Prostate gland (tissue), 2 donors: ENCODE measurements around the gene NEDD9. TPM values are rescaled to one million over a fixed set of nuclear protein-coding genes. Genes with fewer than 3 reads are reported as not detected.

Source experiments
- DNase-seq: peaks from one replicate; pipeline ENCODE4 v3.0.0-alpha.2; 2019; ENCODE audit warnings: low spot score
- H3K27ac ChIP-seq, 2 donors: fragments of 200-600 bp; sonication (generic); 2 replicates each; pipeline ENCODE4 v1.5.1; 2017 to 2019
- H3K27me3 ChIP-seq: fragments of 200-600 bp; sonication (generic); replicated peaks from 2 replicates; pipeline ENCODE4 v1.5.1; 2019; ENCODE audit not compliant: insufficient read depth
- H3K36me3 ChIP-seq, 2 donors: fragments of 200-600 bp; sonication (generic); 1 replicate in 1 of 2; 2 replicates in 1 of 2; pipeline versions ENCODE4 v1.5.1 to v1.8.1; 2017 to 2019
- H3K4me1 ChIP-seq: fragments of 200-600 bp; sonication (generic); replicated peaks from 2 replicates; pipeline ENCODE4 v1.5.1; 2019
- H3K4me3 ChIP-seq, 2 donors: fragments of 200-600 bp; sonication (generic); 2 replicates each; pipeline ENCODE4 v1.5.1; 2017 to 2019
- H3K9me3 ChIP-seq: fragments of 200-600 bp; sonication (generic); 2 replicates; pipeline ENCODE4 v1.5.1; 2017
- CTCF ChIP-seq, 4 experiments: fragments of 200-600 bp in 2 of 4; fragments of 450-650 bp in 2 of 4; sonication (generic) in 2 of 4; IDR thresholded peaks; 1 replicate in 3 of 4; 2 replicates in 1 of 4; pipeline ENCODE4 v1.5.1; 2016 to 2019; ENCODE audit warnings: antibody characterized with exemption in 4 of 4, mild to moderate bottlenecking in 2 of 4, moderate library complexity in 2 of 4
- POLR2A ChIP-seq: fragments of 450-650 bp; IDR thresholded peaks from one replicate; pipeline ENCODE4 v1.6.1; 2016; ENCODE audit warnings: antibody characterized with exemption, mild to moderate bottlenecking
- POLR2AphosphoS5 ChIP-seq: sonication (generic); formaldehyde crosslinking; IDR thresholded peaks from one replicate; pipeline ENCODE4 v1.6.1; 2017; ENCODE audit warnings: antibody characterized with exemption
- WGBS: methylation state at CpG from one replicate; pipeline ENCODE4 v1.1.5; 2018; 5-methylcytosine and 5-hydroxymethylcytosine counted together
- intact Hi-C: fragments of 100-400 bp; cut with DNase I; formaldehyde crosslinking; loops from one replicate; pipeline ENCODE4 v1.14.2; 2022
- total RNA-seq, 2 donors: library from RNA; depleted of rRNA; stranded (reverse); fragments of >200 nt; gene quantifications; one replicate each; pipeline ENCODE4 v1.1.0, GENCODE V29; 2016

Gene NEDD9
- total RNA-seq, 2 donors from 2014 or later: 51.1 to 72.1 TPM

GRCh38 chr6:11174242-11174611, 58.2 kb downstream of the NEDD9 start:
- Histone ChIP-seq H3K4me1 (no peaks in the 10 kb centered on the region), H3K36me3 (no peaks in the 10 kb centered on the region), H3K27ac (no peak overlapping the region), H3K9me3 (no peaks in the 10 kb centered on the region), H3K4me3 (no peak overlapping the region), H3K27me3 (no peaks in the 10 kb centered on the region)
- TF ChIP-seq POLR2A (no peak), CTCF (IDR thresholded peaks at IDR 0.05) (no peak), POLR2AphosphoS5 (no peak)
- WGBS: 98% methylated on average over 5 of the region's 5 CpGs
- intact Hi-C loops: loop anchor here (5.0 kb wide), 1 partner anchor 78 kb away; no protein-coding TSS in a partner anchor
- no peak for DNase-seq

GRCh38 chr6:11172501-11173327, 59.8 kb downstream of the NEDD9 start:
- peak; percentile 60 for DNase-seq

GRCh38 chr6:11171952-11172351, 60.5 kb downstream of the NEDD9 start:
- WGBS: 91% methylated on average over 13 of the region's 13 CpGs
- Histone ChIP-seq H3K9me3 (no peaks in the 10 kb centered on the region), H3K27ac (no peak overlapping the region), H3K27me3 (no peaks in the 10 kb centered on the region), H3K36me3 (no peaks in the 10 kb centered on the region), H3K4me3 (no peak overlapping the region), H3K4me1 (no peaks in the 10 kb centered on the region)
- DNase-seq: no peak
- TF ChIP-seq CTCF (IDR thresholded peaks at IDR 0.05) (no peak), POLR2A (no peak), POLR2AphosphoS5 (no peak)
- intact Hi-C loops: loop anchor here (2.0 to 5.0 kb wide), 2 partner anchors 80 to 325 kb away; no protein-coding TSS in a partner anchor

More at GRCh38 chr6:11172501-11173327, 59.8 kb downstream of the NEDD9 start:
- TF ChIP-seq POLR2A (no peak), CTCF (IDR thresholded peaks at IDR 0.05) (peak; percentile 62 to 93 (median 80)), POLR2AphosphoS5 (peak; percentile 34)
- H3K4me1 ChIP-seq: no peaks in the 10 kb centered on the region
- no peaks in the 10 kb centered on the region for H3K36me3 ChIP-seq
- intact Hi-C loops: loop anchor here (2.0 to 5.0 kb wide), 2 partner anchors 80 to 324 kb away; no protein-coding TSS in a partner anchor
- no peaks in the 10 kb centered on the region for H3K9me3 ChIP-seq
- no peak overlapping the region for H3K4me3 ChIP-seq
- 26% methylated on average over 17 of the region's 17 CpGs for WGBS
- H3K27ac ChIP-seq: no peak overlapping the region
- no peaks in the 10 kb centered on the region for H3K27me3 ChIP-seq

- H3K27ac ChIP-seq: no peak overlapping the region
- H3K4me3 ChIP-seq: no peak overlapping the region
- H3K36me3 ChIP-seq: no peaks in the 10 kb centered on the region
- intact Hi-C loops: no loop called here
- WGBS: 83% methylated on average over 7 of the region's 7 CpGs
- TF ChIP-seq POLR2A: no peak
- TF ChIP-seq POLR2AphosphoS5: no peak
- TF ChIP-seq CTCF (IDR thresholded peaks at IDR 0.05): no peak
- H3K4me1 ChIP-seq: no peaks in the 10 kb centered on the region
- H3K27me3 ChIP-seq: no peaks in the 10 kb centered on the region
- no peak for DNase-seq
- no peaks in the 10 kb centered on the region for H3K9me3 ChIP-seq
Measured at GRCh38 chr6:11168091-11168635, 64.3 kb downstream of the NEDD9 start.
